Panc1 (cell line): ENCODE measurements around the gene ARHGAP11A.
"Not testable (repeated sequence)": the region's sequence is repeated elsewhere in the genome, so short reads cannot be mapped to it uniquely, and the experiment has no call there.

Experiments used
- POLR2AphosphoS5 ChIP-seq: IDR thresholded peaks from 2 replicates; pipeline ENCODE4 v1.6.1; 2012; ENCODE audit warnings: mild to moderate bottlenecking, low read depth, low read length, moderate library complexity
- TF ChIP-seq, protein P1 (sequence below), 2 experiments: IDR thresholded peaks; 2 replicates each; pipeline ENCODE4 v1.6.1; 2011 to 2012; ENCODE audit warnings: low read depth in 2 of 2, control low read depth in 1 of 2, low read length in 1 of 2, mild to moderate bottlenecking in 1 of 2, moderate library complexity in 1 of 2; ENCODE audit not compliant: insufficient read depth in 1 of 2

DNA sequence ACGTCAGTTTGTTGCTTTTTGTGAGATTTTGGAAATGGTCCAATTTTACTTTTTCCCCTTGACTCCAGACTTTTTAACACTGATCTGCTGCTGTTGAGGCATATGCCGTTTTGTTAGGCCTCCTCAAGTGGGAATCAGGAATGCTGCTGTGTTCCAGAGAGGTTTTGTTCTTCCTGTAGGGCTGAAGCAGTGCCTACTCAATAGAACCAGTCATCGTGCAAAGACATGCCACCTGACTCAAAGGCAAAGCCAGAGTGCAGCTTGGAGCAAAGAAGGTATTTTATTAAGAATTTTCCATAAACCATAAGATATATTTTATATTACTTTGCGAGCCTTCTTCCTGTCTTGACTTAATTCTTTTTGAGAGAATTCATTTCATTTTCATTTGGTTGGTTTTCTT lies 29.5 kb upstream of the ARHGAP11A start:
- not testable (repeated sequence) for TF ChIP-seq POLR2AphosphoS5
- TF ChIP-seq, protein P1, sequence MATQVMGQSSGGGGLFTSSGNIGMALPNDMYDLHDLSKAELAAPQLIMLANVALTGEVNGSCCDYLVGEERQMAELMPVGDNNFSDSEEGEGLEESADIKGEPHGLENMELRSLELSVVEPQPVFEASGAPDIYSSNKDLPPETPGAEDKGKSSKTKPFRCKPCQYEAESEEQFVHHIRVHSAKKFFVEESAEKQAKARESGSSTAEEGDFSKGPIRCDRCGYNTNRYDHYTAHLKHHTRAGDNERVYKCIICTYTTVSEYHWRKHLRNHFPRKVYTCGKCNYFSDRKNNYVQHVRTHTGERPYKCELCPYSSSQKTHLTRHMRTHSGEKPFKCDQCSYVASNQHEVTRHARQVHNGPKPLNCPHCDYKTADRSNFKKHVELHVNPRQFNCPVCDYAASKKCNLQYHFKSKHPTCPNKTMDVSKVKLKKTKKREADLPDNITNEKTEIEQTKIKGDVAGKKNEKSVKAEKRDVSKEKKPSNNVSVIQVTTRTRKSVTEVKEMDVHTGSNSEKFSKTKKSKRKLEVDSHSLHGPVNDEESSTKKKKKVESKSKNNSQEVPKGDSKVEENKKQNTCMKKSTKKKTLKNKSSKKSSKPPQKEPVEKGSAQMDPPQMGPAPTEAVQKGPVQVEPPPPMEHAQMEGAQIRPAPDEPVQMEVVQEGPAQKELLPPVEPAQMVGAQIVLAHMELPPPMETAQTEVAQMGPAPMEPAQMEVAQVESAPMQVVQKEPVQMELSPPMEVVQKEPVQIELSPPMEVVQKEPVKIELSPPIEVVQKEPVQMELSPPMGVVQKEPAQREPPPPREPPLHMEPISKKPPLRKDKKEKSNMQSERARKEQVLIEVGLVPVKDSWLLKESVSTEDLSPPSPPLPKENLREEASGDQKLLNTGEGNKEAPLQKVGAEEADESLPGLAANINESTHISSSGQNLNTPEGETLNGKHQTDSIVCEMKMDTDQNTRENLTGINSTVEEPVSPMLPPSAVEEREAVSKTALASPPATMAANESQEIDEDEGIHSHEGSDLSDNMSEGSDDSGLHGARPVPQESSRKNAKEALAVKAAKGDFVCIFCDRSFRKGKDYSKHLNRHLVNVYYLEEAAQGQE (IDR thresholded peaks at IDR 0.05; ENCODE audit: insufficient read depth in 1 of 2, low read depth in 2 of 2, low read length in 1 of 2) = not testable (repeated sequence)
